ENCODE data around the gene RAC3.
"Not testable (repeated sequence)": the region's sequence is repeated elsewhere in the genome, so short reads cannot be mapped to it uniquely, and the experiment has no call there.

RAC3 gene

GRCh38 chr17:82037889-82038195 is 6.4 kb downstream of the RAC3 start:
- no peak for DNase-seq (ENCODE audit: extremely low read depth in 1 of 2, low read depth in 1 of 2)

DNA sequence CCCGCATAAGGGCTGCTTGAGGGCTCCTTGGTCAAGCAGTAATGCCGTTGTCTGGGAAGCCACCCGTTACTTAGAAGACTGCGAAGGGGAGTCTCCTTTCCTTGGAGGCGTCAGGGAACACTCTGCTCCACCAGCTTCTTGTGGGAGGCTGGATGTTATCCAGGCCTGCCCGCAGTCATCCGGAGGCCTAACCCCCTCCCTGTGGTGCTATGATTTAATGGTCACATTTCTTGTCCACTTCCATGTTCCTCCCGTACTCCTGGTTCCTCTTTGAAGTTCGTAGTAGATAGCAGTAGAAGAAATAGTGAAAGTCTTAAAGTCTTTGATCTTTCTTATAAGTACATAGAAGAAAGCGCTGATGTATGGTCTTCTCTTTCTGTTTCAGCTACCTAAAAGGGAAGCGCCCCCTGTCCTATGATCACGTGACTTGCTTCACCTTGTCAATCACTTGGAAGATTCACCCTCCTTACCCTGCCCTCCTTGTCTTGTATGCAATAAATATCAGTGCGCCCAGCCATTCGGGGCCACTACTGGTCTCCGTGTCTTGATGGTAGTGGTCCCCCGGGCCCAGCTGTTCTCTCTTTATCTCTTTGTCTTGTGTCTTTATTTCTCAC is 7.4 kb downstream of the RAC3 start:
- DNase-seq (ENCODE audit: extremely low read depth in 1 of 2, low read depth in 1 of 2): not testable (repeated sequence)

DNA sequence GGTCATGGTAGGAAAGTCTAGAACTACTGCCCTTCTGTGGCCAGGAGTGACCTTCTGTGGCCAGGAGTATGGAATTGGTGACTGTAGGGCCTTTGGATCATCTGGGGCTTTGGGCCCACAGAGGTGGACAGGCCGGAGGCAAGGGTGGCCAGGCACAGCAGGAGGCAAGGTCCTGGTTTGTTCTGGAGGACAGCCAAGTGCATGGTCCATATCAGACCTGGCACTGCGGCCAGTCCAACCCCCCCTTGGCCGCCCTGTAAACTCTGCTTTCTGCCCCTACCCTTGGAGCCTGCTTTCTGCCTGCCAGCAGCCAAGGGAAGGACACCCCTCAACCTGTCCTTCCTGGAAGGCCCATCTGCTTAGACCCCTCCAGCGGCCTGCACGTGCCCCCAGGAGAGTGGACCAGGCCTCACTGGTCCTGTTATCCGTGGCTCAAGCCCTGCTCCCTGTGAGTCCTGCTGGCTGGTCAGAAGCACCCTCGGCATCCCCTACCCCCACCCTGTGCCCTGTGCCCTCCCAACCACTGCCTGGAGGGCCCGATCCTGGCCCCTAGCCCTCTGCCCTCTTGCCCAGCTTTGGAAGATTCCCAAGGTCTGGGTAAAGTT is 8.3 kb downstream of the RAC3 start:
- no peak for DNase-seq (ENCODE audit: extremely low read depth in 1 of 2, low read depth in 1 of 2)

GRCh38 chr17:82041144-82041814 is 9.8 kb downstream of the RAC3 start:
- no peak for DNase-seq (ENCODE audit: extremely low read depth in 1 of 2, low read depth in 1 of 2)

DNA sequence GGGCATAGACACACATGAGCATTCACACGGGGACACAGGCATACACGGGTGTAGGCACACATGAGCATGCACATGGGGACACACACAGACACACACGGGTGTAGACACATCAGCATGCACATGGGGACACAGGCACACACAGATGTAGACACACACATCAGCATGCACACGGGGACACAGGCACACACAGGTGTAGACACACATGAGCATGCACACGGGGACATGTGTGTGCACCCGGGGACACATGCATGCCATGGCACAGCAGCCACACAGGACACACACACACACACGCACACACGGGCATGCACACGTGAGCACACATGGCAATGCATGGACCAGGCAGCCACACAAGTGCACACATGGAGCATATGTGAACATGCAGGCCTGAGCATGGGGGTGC is 11.2 kb downstream of the RAC3 start:
- no peak for DNase-seq (ENCODE audit: extremely low read depth in 1 of 2, low read depth in 1 of 2)

DNA sequence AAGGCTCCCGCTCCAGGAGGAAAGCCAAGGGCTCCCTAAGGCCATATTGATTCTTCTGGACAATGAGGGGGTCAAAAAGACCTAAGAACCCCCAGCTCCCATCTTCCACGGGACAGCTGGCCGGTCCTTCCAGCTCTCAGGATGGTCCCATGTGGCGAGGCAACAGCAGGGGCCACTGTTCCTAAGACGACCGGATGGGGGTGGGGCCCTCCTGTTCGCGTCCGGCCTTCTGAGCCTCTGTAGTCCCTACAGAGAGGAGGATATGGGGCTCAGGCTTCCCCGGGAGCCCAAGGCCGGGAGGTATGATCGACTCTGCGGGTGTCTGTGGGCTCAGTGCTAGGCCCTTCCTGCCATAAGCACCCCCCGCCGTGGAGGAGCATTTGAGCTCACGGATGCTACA is 12.0 kb downstream of the RAC3 start:
- no peak for DNase-seq (ENCODE audit: extremely low read depth in 1 of 2, low read depth in 1 of 2)

GRCh38 chr17:82045936-82046484 is 14.5 kb downstream of the RAC3 start:
- DNase-seq (ENCODE audit: extremely low read depth in 1 of 2, low read depth in 1 of 2): no peak

GRCh38 chr17:82046903-82047302 is 15.4 kb downstream of the RAC3 start:
- DNase-seq (ENCODE audit: extremely low read depth in 1 of 2, low read depth in 1 of 2): no peak

GRCh38 chr17:82047379-82047778 is 15.9 kb downstream of the RAC3 start:
- no peak for DNase-seq (ENCODE audit: extremely low read depth in 1 of 2, low read depth in 1 of 2)

DNA sequence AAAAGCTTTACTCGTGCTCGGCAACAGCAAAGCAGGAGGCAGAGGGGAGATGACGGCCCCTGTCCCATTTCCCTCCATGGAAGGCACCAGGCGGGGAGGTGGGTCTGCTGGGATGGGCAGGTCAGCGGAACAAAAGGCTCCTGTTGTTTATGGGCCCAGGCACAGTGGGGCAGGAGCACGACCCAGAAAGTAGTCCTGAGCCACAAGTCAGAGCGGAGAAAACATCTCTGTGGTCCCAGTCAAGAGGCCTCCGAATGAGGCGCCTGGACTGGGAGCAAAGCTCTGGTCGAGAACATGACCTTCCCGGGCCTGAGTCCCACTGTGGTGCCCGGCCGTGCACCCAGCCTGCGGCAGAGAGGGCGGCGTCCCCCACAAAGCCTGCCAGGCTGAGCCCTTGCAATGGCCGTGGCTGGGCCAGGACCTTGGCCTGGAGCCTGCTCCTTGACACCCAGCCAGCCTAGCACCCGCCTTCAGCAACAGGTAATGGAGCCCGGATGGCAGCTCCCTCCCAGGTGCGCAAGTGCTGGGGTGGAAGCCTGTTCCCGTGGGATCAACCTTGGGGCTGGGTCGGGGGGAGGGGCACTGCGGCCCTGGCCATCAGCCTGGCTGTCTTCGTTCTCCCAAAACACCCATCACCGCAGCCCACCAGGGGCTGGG is 16.6 kb downstream of the RAC3 start:
- DNase-seq (ENCODE audit: extremely low read depth in 1 of 2, low read depth in 1 of 2): no peak

DNA sequence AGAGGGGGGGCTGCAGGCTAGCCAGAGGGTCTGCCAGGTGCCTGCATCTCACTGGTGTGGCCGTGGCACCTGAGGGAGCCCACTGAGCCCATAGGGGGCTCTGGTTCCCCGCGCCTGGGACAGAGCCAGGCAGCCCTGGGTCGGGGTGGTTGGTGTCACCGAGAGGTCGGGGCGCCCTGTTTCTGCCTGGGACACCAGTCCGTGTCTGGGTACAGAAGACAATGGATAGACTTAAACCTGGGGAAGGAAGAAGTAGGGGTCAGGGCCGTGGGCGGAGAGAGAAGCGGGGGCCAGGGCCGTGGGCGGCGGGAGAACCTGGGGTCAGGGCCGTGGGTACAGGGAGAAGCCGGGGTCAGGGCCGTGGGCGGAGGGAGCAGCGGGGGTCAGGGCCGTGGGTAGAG is 17.1 kb downstream of the RAC3 start:
- DNase-seq (ENCODE audit: extremely low read depth in 1 of 2, low read depth in 1 of 2): no peak

GRCh38 chr17:82049106-82049505 is 17.6 kb downstream of the RAC3 start:
- no peak for DNase-seq (ENCODE audit: extremely low read depth in 1 of 2, low read depth in 1 of 2)

DNA sequence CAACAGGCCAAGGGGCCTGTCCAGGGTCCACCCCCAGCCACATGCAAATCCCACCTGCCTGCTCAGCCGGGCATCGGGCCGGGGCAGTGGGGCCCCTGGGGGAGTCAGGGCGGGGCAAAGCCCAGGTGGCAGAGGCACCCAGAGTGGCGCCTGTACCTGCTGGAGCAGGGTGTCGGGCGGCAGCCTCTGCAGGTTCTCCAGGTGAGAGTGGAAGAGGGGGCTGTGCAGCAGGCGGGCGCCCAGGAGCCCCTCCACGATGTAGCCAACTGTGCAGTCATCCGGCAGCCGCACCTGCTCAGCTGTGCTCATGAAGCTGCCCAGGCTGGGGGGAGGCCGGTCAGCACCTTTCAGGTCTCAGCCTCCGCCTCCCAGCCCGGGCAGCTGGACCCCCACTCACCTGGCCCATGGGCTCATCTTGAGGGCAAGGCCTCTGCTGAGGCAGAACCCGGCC is 18.1 kb downstream of the RAC3 start:
- no peak for DNase-seq (ENCODE audit: extremely low read depth in 1 of 2, low read depth in 1 of 2)

- no peak for DNase-seq (ENCODE audit: extremely low read depth in 1 of 2, low read depth in 1 of 2)
Observed at GRCh38 chr17:82050152-82050760, 18.8 kb downstream of the RAC3 start.

GRCh38 chr17:82050761-82051641 is 19.5 kb downstream of the RAC3 start:
- DNase-seq (ENCODE audit: extremely low read depth in 1 of 2, low read depth in 1 of 2): no peak

DNA sequence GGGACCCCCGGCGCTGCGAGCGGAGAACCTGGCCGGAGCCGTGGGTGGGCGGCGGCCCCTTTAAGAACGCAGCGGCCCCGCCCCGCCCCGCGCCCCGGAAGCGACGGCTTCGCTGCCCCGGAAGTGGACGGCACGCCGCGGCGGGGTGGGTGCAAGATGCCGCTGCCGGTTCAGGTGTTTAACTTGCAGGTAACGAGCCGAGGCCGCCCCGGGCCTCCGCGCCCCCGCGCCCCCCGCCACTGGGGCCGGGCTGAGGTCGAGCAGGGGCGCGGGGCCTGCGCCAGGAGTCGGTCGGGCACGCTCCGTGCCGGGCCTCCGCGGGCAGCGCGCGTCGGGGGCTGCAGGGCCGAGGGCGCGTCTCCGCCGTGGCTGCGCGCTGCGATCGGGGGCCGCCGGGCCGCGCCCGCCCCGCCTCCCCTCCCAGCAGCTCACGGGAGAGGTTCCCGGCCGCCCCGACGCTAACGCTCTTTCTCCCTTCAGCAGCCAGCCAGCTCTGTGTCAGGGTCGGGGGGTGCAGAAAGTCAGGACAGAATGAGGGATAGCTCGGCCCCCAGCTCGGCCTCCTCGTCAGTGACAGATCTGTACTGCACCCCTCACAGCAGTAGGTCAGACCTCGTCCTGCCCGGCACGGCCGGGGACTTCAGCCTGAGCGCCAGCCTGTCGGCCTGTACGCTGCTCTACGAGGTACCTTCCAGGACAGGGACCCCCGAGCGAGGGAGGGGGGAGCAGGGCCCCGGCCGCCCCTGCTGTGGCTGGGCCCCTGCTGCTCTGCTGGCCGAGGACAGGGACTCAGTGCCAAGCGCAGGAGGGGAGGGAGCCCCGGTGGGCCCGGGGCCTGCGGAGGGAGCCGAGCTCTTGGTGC is 20.5 kb downstream of the RAC3 start, which contains the start of the genes GPS1 and RFNG:
GPS1 (plus strand) TSS at position 123 of the 862 bp plus-strand sequence; CDS start at position 157, 34 bp downstream.
RFNG (minus strand) TSS at position 36 of the 862 bp plus-strand sequence. CDS start 45 bp downstream, outside the sequence.
- DNase-seq (ENCODE audit: extremely low read depth in 1 of 2, low read depth in 1 of 2): peak; percentile 76 to 78

DNA sequence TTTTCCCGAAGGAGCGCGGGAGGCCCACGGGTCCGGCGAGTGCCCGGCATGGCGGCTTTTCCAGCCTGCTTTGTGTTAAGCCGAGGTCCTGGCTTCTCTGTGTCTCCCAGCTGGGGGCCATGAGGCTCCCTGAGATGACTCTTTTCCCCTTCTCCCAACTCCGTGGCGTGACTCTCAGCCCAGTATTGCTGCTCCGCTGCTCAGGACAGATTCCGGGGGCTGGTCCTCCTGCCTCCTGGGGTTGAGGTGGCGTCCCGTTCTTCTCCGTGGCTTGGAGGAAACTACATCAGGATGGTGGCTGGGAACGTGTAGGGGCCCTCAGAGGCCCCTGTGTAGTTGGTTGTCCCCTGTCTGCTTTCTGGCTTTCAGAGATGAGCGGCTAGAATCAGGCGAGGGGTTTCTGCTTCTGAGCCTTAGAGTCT is 21.2 kb downstream of the RAC3 start:
- no peak for DNase-seq (ENCODE audit: extremely low read depth in 1 of 2, low read depth in 1 of 2)

GRCh38 chr17:82053130-82053529 is 21.7 kb downstream of the RAC3 start:
- no peak for DNase-seq (ENCODE audit: extremely low read depth in 1 of 2, low read depth in 1 of 2)
